GM12878 (cell line): ENCODE results near the gene MYADM. TPM values are rescaled to one million over a fixed set of nuclear protein-coding genes. Genes with fewer than 3 reads are reported as not detected.
"Not testable (repeated sequence)": the region's sequence is repeated elsewhere in the genome, so short reads cannot be mapped to it uniquely, and the experiment has no call there.

Experiments used
- ATAC-seq: fragments of 200-7000 bp; cut with Tn5 transposase; 3 replicates; pipeline ENCODE4 v1.9.1; 2020; ENCODE audit warnings: mild to moderate bottlenecking, moderate library complexity
- BruUV-seq: library from RNA; stranded (reverse); fragments of 400-500 nt; replicated peaks from 2 replicates; lab custom pipeline; 2021; lab: Mats Ljungman, UMichigan
- CTCF ChIA-PET: fragments of 300-600 bp; sonication (Branson Sonifier 250); formaldehyde crosslinking; extraction: SDS; loops from one replicate; lab custom pipeline; 2021; ENCODE audit warnings: inconsistent platforms; lab: Yijun Ruan, JAX
- POLR2A ChIA-PET: fragments of 350-600 bp; formaldehyde crosslinking; extraction: SDS; loops from one replicate; lab custom pipeline; 2021; ENCODE audit warnings: inconsistent platforms; lab: Charles Lee
- RAD21 ChIA-PET: fragments of 300-600 bp; sonication (Branson Sonifier 250); formaldehyde crosslinking; loops from one replicate; lab custom pipeline; 2023; ENCODE audit warnings: antibody characterized with exemption; ENCODE audit not compliant: unreplicated experiment; lab: Charles Lee
- SMC1A ChIA-PET: fragments of 300-600 bp; sonication (Branson Sonifier 250); formaldehyde crosslinking; loops from one replicate; lab custom pipeline; 2023; ENCODE audit not compliant: unreplicated experiment, uncharacterized antibody; lab: Charles Lee
- DNase-seq: peaks from one replicate; pipeline ENCODE4 v3.0.0-alpha.2; 2011; ENCODE audit warnings: low read depth, low spot score
- FAIRE-seq: peaks from 3 replicates; lab custom pipeline; 2011; peaks lifted over from hg19 to GRCh38; lab: Jason Lieb, UNC
- H2AFZ ChIP-seq: 2 replicates; pipeline ENCODE4 v1.6.0; 2011; ENCODE audit warnings: low read depth, low read length, control low read depth; ENCODE audit not compliant: control insufficient read depth
- H3K27ac ChIP-seq: 2 replicates; pipeline ENCODE4 v1.5.1; 2011; ENCODE audit warnings: control low read depth; ENCODE audit not compliant: control insufficient read depth, insufficient read depth
- H3K27me3 ChIP-seq, 2 experiments: replicated peaks in 1 of 2; 2 replicates each; pipeline versions ENCODE4 v1.6.0 to v1.6.1; 2011; ENCODE audit warnings: low read length in 1 of 2; ENCODE audit not compliant: control insufficient read depth in 2 of 2, insufficient read depth in 2 of 2
- H3K36me3 ChIP-seq, 2 experiments: 2 replicates each; pipeline ENCODE4 v1.5.1; 2011; ENCODE audit warnings: low read length in 1 of 2; ENCODE audit not compliant: control insufficient read depth in 2 of 2, insufficient read depth in 2 of 2
- H3K4me1 ChIP-seq: 2 replicates; pipeline ENCODE4 v1.6.1; 2011; ENCODE audit warnings: mild to moderate bottlenecking, low read length, moderate library complexity, mixed read lengths; ENCODE audit not compliant: control insufficient read depth, insufficient read depth
- H3K4me2 ChIP-seq: 2 replicates; pipeline ENCODE4 v1.6.0; 2011; ENCODE audit warnings: control low read depth; ENCODE audit not compliant: control insufficient read depth, insufficient read depth
- H3K4me3 ChIP-seq: fragments of 200-600 bp; sonication (generic); 2 replicates; pipeline ENCODE4 v1.5.1; 2016
- H3K79me2 ChIP-seq: 2 replicates; pipeline ENCODE4 v1.6.0; 2011; ENCODE audit warnings: low read length; ENCODE audit not compliant: control insufficient read depth, insufficient read depth
- H3K9ac ChIP-seq: 2 replicates; pipeline ENCODE4 v1.8.0; 2011; ENCODE audit warnings: low read length, control low read depth, mixed read lengths; ENCODE audit not compliant: control insufficient read depth, insufficient read depth
- H3K9me3 ChIP-seq: replicated peaks from 3 replicates; pipeline ENCODE4 v1.5.1; 2011; ENCODE audit warnings: mild to moderate bottlenecking, low read length; ENCODE audit not compliant: control insufficient read depth, insufficient read depth
- H4K20me1 ChIP-seq: 2 replicates; pipeline ENCODE4 v1.6.0; 2011; ENCODE audit not compliant: control insufficient read depth, insufficient read depth
- CEBPB ChIP-seq, 2 experiments: fragments of 150-350 bp in 1 of 2; IDR thresholded peaks; 2 replicates each; pipeline ENCODE4 v1.6.1; 2012 to 2014; ENCODE audit warnings: low read depth in 2 of 2, low read length in 2 of 2, borderline replicate concordance in 1 of 2, inconsistent platforms in 1 of 2
- CREM ChIP-seq: IDR thresholded peaks from 2 replicates; pipeline ENCODE4 v1.6.1; 2014; ENCODE audit warnings: antibody characterized with exemption, low read depth
- KLF5 ChIP-seq: fragments of 450-650 bp; IDR thresholded peaks from 2 replicates; pipeline ENCODE4 v1.6.1; 2014; ENCODE audit warnings: mild to moderate bottlenecking; ENCODE audit not compliant: partially characterized antibody
- LARP7 ChIP-seq: fragments of 450-650 bp; IDR thresholded peaks from 2 replicates; pipeline ENCODE4 v1.6.1; 2017; ENCODE audit warnings: mild to moderate bottlenecking
- NFXL1 ChIP-seq: fragments of 450-650 bp; IDR thresholded peaks from 2 replicates; pipeline ENCODE4 v1.6.1; 2017; ENCODE audit warnings: antibody characterized with exemption, mild to moderate bottlenecking, borderline replicate concordance
- NFYB ChIP-seq: IDR thresholded peaks from 2 replicates; pipeline ENCODE4 v1.6.1; 2011; ENCODE audit warnings: low read depth, mild to moderate bottlenecking, low read length, improper control_type of control experiment, moderate library complexity; ENCODE audit not compliant: insufficient read depth
- NRF1 ChIP-seq: conservative IDR thresholded peaks from 2 replicates; pipeline ENCODE4 v1.6.1; 2011; ENCODE audit warnings: mild to moderate bottlenecking, low read depth, low read length, improper control_type of control experiment
- RFX5 ChIP-seq: IDR thresholded peaks from 2 replicates; pipeline ENCODE4 v1.6.1; 2011; ENCODE audit warnings: low read depth, low read length, improper control_type of control experiment
- SIX5 ChIP-seq: IDR thresholded peaks from 2 replicates; pipeline ENCODE4 v1.6.1; 2011; ENCODE audit warnings: mild to moderate bottlenecking, low read depth, low read length, moderate library complexity; ENCODE audit not compliant: severe bottlenecking
- WRNIP1 ChIP-seq: IDR thresholded peaks from 2 replicates; pipeline ENCODE4 v1.6.1; 2011; ENCODE audit warnings: low read depth, low read length, improper control_type of control experiment, borderline replicate concordance
- YY1 ChIP-seq: IDR thresholded peaks from 2 replicates; pipeline ENCODE4 v1.6.1; 2011; ENCODE audit warnings: low read depth, mild to moderate bottlenecking, low read length
- WGBS: methylation state at CpG from one replicate; pipeline ENCODE4 v1.1.6; 2016; ENCODE audit warnings: low lambda C conversion rate; ENCODE audit not compliant: insufficient replicate concordance, insufficient coverage; ENCODE audit errors: missing lambda C conversion rate; 5-methylcytosine and 5-hydroxymethylcytosine counted together
- in situ Hi-C: fragments of 300-500 bp; cut with MboI; formaldehyde crosslinking; loops from 9 replicates; pipeline ENCODE4 v1.14.3; 2018; ENCODE audit warnings: mixed read lengths
- intact Hi-C: fragments of 100-400 bp; cut with micrococcal nuclease; formaldehyde crosslinking; loops from one replicate; pipeline ENCODE4 v1.14.2; 2022; ENCODE audit not compliant: unreplicated experiment
- polyA plus RNA-seq, 11 experiments: library from polyadenylated mRNA; depleted of rRNA in 4 of 11; unstranded in 6 of 11; stranded (reverse) in 5 of 11; fragments of >200 nt; fragmentation: Nextera tagmentation in 4 of 11; fragmentation: Illumina TruSeq in 1 of 11; extraction: Ambion mirVana in 4 of 11; extraction: Trizol in 1 of 11; gene quantifications; 1 replicate in 1 of 11; 2 replicates in 10 of 11; pipeline versions ENCODE4 v1.2.1 to v1.2.3, GENCODE V29; 2011 to 2016; ENCODE audit warnings: inconsistent platforms in 2 of 11, missing spikeins in 2 of 11, low read depth in 1 of 11
- total RNA-seq, 4 experiments: library from RNA; depleted of rRNA in 3 of 4; stranded (reverse); fragments of >200 nt in 3 of 4; fragmentation: Illumina TruSeq in 1 of 4; extraction: Trizol in 1 of 4; gene quantifications; 2 replicates each; pipeline versions ENCODE4 v1.2.1 to v1.2.3, GENCODE V29; 2013 to 2021
- TF ChIP-seq, protein P1 (sequence below): IDR thresholded peaks from 2 replicates; pipeline ENCODE4 v1.6.1; 2012; ENCODE audit warnings: low read length, inconsistent platforms

The MYADM gene
- total and polyA plus RNA-seq, 10 of the 15 experiments (the other 5 are each of a cell fraction or from before 2014, with no cell fraction given), result 0.04 to 0.46 (median 0.10) TPM

DNA sequence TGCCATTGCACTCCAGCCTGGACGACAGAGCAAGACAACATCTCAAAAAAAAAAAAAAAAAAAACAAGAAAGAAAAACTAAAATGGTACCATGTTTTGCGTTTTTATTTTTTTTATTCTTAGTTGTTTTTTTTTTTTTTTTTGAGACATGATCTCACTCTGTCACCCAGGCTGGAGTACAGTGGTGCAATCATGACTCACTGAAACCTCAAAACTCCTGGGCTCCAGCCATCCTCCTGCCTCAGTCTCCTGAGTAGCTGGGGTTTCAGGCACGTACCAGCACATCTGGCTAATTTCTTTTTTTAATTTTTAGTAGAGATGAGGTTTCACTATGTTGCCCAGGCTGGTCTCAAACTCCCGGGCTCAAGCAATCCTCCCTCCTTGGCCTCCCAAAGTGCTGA is 26.8 kb upstream of the MYADM start:
- CTCF ChIA-PET, H3K4me2 ChIP-seq, in situ Hi-C loops, FAIRE-seq, H3K9ac ChIP-seq, H3K9me3 ChIP-seq, H3K27ac ChIP-seq, H4K20me1 ChIP-seq, ATAC-seq, H3K79me2 ChIP-seq, H3K27me3 ChIP-seq, H2AFZ ChIP-seq, SMC1A ChIA-PET, POLR2A ChIA-PET, H3K4me1 ChIP-seq, BruUV-seq, intact Hi-C loops, RAD21 ChIA-PET, H3K4me3 ChIP-seq, H3K36me3 ChIP-seq, DNase-seq: not testable (repeated sequence)
- 32% methylated on average over 2 of the region's 4 CpGs for WGBS

DNA sequence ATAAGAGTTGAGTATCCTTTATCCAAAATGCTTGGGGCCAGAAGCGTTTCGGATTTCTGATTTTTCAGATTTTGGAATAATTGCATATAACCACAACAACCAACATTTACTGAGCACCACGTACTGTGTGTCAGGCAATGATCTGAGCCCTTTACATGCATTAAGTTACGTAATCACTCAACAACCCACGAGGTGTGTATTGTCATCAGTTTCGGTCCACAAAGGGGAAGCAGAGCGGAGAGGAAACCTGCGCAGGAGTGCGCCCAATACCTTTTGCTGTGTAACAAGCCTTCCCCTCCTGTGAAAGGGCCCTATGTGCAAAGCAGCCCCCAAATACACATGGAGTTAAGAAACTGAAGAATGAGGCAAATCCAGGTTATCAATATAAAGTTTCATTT is 22.8 kb upstream of the MYADM start:
- no peak overlapping the region for H2AFZ ChIP-seq
- in situ Hi-C loops (no loop called here), intact Hi-C loops (no loop called here)
- no TSS peak for BruUV-seq
- no peak for ATAC-seq
- H3K9ac ChIP-seq, result no peak overlapping the region
- no peaks in the 10 kb centered on the region for H3K27me3 ChIP-seq
- no peak for FAIRE-seq
- H4K20me1 ChIP-seq, result no peaks in the 10 kb centered on the region
- no peak for DNase-seq
- H3K9me3 ChIP-seq, result no peaks in the 10 kb centered on the region; the same call in 2 of the 3 replicates
- H3K4me2 ChIP-seq, result no peak overlapping the region
- no peaks in the 10 kb centered on the region for H3K79me2 ChIP-seq
- ChIA-PET CTCF (no interaction called here), POLR2A (no interaction called here), RAD21 (no interaction called here), SMC1A (no interaction called here)
- no peak overlapping the region for H3K4me3 ChIP-seq
- 44% methylated on average over 9 of the region's 9 CpGs for whole genome bisulfite sequencing
- no peaks in the 10 kb centered on the region for H3K4me1 ChIP-seq
- no peak for TF ChIP-seq CREM
- TF ChIP-seq WRNIP1, result no peak
- TF ChIP-seq LARP7, result no peak
- no peak for TF ChIP-seq KLF5
- TF ChIP-seq YY1, result no peak
- TF ChIP-seq NFYB, result no peak
- no peak for TF ChIP-seq NFXL1
- no peak for TF ChIP-seq RFX5
- no peak for TF ChIP-seq NRF1
- TF ChIP-seq SIX5, result no peak
- TF ChIP-seq, protein P1, sequence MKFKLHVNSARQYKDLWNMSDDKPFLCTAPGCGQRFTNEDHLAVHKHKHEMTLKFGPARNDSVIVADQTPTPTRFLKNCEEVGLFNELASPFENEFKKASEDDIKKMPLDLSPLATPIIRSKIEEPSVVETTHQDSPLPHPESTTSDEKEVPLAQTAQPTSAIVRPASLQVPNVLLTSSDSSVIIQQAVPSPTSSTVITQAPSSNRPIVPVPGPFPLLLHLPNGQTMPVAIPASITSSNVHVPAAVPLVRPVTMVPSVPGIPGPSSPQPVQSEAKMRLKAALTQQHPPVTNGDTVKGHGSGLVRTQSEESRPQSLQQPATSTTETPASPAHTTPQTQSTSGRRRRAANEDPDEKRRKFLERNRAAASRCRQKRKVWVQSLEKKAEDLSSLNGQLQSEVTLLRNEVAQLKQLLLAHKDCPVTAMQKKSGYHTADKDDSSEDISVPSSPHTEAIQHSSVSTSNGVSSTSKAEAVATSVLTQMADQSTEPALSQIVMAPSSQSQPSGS, result no peak
- no peak for TF ChIP-seq CEBPB (IDR thresholded peaks at IDR 0.05; ENCODE audit: borderline replicate concordance in 1 of 2, low read depth in 2 of 2, low read length in 2 of 2)
- H3K36me3 ChIP-seq, result no peaks in the 10 kb centered on the region
- no peak overlapping the region for H3K27ac ChIP-seq
